Measurements from ENCODE around the gene CBFA2T3.

CBFA2T3 gene

DNA sequence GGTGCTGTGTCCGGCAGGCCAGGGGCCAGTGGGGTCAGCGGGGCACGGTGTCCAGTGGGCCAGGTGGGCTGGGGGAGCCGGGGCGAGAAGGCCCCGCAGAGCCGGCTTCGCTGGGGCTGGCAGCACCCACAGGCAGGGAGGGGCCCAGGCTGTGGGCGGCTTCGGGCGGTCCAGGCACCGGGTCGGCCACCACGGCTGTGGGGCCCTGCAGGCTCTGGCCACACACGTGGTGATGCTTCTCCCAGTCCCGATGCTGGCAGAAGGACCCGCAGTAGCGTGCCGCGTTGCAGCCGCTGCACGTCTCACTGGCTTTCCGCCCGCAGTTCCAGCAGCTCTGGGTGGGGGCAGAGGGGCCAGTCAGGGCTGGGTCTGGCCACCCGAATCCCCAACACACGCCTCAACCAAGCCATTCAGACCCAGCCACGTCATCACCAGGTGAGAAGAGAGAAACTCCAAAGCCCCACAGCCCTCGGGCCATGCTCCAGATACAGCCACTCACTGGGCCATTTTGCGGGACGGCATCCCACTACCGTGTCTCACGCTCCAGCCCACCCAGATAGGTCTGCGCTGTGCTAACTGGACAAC is 100.0 kb downstream of the CBFA2T3 start:
- no peak for DNase-seq (ENCODE audit: low read depth in 2 of 2)

DNA sequence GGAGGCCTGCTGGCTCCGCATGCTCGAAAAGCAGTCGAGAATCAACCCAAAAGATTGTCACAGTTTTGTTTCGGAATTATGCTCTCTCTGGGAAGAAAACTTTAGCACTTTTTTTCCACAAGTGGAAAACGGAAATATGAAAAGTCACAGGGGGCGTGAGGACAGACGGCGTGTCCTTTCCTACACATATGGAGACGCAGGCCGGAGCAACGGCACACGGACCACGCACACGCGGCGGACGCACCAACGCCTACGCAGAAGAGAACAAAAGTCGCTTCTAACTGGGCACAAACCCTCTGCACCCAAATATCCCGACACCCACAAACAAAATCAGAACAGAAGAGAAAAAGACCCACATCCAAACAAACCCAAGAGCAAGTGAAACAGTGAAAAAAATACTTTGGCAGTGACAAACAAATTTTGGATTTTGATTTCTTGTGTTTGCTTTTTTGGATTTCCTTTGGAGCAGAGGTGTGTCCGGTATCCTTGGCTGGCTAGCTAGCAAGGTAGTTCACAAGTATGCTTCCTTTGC is 101.2 kb downstream of the CBFA2T3 start:
- DNase-seq (ENCODE audit: low read depth in 2 of 2) = no peak

DNA sequence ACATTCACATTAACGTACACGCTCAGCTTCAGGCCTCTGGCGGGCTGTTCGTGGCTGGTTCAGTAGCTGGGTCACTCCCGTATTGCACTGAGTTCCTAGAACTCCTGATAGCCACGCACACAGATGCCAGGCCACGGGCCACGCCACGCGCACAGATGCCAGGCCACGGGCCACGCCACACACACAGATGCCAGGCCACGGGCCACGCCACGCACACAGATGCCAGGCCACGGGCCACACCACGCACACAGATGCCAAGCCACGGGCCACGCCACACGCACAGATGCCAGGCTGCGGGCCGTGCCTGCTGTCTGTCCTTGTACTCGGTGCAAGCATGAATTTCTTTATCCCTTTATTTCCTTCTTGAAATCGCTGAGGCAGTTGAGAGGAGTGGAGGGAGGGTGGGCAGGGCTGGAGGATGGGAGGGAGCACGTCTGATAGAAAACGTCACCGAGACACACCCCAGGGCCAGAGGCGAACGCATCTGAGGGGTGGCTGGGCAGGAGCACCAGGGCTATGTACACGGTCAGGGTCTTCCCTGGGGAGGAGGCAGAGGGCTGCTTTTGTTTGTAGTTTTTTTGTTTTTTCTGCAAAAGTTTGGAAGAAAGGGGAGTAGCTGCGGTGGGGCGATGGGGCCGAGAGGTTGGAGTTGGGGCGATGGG is 101.9 kb downstream of the CBFA2T3 start:
- DNase-seq (ENCODE audit: low read depth in 2 of 2) = no peak

DNA sequence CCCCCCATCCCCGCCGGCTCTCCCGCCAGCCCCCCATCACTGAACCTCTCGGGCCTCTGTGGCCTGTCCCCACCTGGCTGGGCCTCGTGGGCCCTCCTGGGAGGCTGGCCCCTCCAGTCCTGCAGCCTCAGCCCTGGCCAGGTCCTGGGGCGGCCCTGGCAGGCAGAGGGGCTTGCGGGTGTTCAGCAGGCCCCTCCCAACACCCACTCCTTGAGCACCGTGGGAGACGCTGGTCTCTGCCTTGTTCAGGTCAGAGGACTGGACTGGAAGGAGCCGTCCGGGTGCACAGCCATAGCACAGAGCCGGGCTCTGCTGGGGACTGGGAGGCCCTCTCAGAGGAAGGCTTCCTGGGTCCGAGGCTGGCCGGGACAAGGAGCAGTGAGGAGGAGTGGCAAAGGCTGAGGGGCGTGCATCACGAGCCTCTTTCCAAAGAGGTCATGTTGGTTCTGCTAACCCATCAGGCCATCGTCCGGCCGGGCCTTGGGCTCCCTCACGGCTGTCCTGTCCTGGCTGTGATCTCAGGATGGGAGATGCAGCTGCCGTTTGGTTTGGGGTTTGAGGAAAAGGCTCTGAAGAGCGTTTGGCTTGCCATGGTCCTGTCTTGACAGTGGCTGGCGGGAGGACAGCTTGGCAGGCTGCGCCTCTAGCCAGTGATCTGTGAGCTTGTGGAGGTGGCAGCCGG is 104.2 kb downstream of the CBFA2T3 start:
- DNase-seq (ENCODE audit: low read depth in 2 of 2) = no peak

DNA sequence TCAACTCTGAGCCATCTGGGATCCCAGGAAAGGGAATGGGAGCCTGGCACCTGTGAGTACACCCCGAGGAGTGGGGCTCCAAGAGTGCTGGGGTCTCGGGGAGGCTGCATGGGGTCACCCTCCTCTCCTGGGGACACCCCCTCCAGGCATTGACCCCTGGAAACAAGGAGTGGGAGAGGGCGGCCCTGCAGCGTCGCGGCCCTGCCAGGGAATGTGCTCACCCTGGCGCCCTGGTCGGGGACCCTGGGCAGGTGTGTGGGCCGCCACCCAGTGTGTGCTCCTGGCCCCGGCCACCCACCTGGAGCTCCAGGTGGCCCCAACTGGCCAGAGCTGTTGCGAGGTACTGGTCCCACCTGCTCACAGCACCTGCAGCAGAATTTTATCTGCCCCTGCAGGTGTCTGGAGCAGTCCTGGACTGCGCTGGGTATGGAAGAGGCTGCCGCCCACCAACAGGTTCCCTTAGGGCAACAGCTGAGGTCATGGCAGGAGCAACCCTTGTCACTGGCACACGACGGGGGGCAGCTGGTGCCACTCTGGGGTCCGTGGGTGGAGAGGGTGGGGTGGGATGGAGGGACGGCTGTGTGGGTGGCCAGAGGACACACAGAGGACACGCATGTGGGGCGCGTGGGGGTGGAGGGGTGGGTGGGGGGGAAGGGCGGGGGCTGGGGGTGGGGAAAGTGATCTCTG is 105.1 kb downstream of the CBFA2T3 start:
- no peak for DNase-seq (ENCODE audit: low read depth in 2 of 2)

DNA sequence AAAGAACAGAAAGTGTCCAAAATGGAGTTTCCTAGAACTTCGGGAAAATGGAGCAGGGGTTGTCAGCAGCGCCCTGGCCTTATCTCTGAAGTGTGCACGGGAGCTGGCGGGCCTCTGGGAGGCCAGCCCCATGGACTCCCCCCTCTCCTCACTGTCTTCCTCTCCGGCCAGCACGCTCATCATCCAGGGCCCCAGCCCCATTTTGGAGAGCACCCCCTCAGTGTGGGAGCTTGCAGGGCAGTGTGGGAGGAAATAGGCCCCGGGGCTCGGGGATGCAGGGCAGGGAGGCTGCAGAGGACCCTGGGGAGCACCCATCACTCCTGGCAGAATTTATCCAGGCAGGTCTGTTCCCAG is 105.7 kb downstream of the CBFA2T3 start:
- no peak for DNase-seq (ENCODE audit: low read depth in 2 of 2)

DNA sequence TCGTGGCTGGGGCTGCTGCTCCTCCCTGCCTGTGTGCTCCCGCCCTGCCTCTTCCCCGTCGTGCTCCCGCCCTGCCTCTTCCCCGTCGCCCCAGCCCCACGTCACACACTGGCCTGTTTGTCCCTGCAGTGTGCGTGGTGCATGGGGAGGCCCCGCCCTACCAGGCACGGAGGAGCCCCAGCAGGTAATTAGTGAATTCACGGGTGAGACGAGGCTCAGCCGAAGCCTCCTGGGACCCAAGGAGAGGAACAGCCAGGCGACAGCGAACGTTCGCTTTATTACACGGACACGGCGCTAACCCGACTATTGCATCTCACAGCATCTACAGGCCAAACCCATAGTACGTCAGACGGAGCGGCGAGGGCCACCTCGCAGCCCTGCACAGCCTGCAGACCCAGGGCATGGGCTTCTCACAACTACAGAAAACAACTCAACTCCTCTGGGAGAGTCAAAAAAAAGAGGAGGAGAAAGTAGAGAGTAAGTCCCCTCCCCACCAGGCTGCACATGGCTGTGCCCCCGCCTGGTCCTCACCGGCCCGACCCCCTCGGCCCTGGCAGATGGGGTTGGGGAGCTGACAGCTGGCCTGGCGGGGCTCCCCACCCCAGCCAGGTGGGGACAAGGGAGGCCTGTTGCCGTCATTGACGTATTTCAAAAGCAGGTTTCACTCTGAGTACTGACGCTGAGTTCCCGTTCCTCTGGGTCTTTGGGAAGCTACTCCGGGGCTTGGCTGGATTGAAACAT is 106.2 kb downstream of the CBFA2T3 start:
- no peak for DNase-seq (ENCODE audit: low read depth in 2 of 2)

DNA sequence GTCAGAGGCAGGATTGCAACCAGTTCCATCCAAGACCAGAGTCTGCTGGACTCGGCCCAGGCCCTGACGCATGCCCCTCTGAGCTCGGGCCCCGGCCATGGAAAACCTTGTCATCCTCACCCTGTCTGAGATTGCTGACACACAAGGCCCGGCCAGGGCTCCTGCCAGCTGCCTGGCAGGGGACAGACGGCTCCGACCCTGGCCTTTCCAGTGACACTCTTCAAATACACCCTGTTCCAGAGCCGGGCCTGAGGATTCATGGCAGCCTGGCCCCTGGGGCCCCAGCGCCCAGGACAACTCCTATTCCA is 107.4 kb downstream of the CBFA2T3 start:
- no peak for DNase-seq (ENCODE audit: low read depth in 2 of 2)

DNA sequence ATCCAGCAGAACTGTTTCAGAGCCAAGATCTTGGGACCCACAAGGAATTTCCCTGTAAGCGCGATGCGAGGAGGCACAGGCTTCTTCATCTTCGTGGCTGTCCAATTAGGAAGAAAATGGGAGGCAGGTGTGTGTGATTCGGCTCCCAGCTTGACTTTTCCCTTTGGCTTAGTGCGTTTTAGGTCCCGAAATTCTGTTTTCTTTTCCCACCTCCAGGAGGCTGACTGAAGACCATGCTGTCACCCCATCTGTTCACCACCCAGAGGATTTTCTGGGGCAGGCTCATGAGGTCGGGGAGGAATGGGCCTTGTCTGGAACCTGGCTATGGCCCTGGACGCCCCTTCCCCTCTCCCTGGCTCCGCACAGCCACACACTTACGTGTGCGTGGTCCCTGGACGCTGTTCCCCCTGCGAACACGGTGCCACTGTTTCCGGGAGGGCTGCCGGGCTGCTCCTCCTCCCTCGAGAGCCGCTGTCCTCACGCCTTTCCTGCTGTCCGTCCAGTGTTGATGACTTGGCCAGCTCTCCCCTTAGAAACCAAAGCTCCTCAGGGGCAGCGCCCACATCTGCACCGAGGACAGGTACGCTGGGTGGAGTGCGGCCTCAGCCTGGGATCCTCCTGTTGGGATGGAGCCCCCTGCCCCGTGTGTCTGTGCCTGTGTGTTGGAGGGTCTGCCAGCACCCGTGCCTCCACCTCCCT is 107.9 kb downstream of the CBFA2T3 start:
- DNase-seq (ENCODE audit: low read depth in 2 of 2) = no peak

DNA sequence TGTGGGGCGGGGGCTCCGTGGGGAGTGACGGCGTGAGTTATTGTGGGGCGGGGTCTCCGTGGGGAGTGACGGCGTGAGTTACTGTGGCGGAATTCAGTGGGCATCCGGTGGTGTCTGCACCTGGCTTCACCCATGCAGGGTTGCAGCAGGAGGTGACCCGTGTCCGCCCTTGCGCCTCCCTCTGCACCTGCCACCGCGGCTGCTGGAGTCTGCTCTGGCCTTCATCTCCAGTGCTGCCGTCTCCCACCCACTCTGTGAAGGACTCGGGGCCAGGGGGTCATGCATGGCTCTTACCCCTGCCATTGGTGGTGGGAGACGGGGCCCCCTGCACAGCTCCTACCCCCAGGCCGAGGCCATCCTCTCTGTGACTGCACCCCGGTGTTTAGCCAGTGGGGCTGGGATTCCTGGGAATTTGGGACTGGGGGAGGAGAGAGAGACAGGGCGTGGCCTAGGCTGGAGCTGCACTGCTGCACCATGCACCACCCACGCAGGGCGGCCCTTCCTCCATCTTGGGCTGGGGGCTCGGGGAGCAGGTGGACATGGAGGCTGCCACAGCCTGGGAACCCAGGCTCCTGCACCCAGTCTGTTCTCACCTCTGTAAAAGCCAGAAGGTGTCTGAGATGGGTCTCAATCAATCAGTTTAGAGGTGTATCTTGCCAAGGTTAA is 109.3 kb downstream of the CBFA2T3 start:
- no peak for DNase-seq (ENCODE audit: low read depth in 2 of 2)

DNA sequence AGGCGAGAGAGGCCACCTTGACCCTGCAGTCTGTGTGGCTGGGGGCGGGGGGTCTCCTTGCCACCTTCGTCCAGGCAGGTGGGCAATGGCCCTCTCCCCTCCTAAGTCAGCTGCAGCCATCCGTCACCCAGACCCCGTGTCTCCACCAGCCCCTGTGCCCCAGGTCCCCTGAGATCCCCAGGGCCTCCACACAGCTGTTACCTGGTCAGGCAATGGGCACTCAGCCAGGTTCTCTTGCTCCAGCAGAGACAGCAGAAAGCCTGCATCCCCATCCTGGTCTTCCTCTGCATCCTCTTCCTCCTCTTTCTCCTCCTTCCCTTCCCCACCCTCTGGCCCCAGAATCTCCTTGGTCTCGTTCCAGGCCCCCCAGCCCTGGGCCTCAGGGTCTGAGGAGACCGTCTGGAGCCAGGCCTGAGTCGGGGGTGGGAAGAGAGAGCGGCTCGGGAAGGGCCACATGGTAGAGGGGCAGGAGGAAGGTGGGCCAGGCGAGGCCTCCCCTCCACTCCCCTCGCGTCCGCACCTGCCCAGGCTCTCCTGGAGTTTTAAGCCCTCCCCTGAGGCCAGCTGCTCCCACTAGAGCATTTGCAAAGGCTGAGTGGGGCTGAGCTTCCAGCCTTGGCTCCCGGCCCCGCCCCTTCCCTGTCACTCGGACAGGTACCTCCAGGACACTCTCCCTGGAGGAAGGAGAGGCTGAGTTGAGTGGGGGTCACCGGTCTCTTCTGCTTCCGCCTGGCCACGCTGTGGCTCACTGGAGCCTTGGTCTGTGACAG is 110.7 kb downstream of the CBFA2T3 start, which contains the start of gene PABPN1L:
Gene PABPN1L (minus strand): TSS at position 510 of the 770 bp plus-strand sequence. CDS start 54 bp downstream, at position 456.
- DNase-seq (ENCODE audit: low read depth in 2 of 2) = no peak

DNA sequence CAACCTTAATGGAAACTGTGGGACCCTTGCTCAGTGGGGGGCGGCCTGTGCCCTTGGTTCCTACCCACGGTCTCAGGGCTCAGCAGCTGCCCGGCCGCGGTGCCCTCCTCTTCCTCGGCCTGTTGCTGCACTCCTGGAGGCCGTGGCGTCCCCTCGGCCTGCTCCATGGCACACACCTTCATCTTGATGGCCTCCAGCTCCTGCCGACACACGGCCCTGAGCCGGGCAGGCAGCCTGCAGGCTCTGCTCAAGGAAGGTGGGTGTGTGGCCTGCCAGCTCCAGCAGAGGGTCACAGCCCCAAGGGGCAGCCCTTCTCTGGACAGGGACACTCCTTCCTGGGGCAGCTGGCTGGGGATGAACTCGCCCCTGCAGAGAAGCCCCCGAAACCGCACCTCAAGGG is 111.3 kb downstream of the CBFA2T3 start:
- no peak for DNase-seq (ENCODE audit: low read depth in 2 of 2)

DNA sequence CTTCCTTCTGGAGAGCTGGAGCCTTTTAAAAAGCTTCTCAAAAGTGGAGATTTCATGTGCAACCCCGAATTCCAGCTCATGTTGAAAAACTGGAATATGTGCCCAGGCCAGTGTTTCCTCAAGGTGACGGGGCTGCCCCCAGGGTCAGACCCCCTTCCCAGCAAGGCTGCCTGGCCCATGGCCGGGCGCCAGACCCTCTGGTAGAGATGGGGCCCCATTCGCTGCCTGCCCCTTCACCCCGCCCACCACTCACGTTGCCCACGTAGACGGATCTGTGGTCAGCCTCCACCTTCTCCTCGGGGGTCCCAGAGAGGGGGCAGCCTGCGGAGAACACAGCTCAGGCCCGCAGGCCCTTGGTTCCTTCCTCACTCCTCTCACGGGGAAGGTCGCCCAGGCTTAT is 111.7 kb downstream of the CBFA2T3 start:
- no peak for DNase-seq (ENCODE audit: low read depth in 2 of 2)

DNA sequence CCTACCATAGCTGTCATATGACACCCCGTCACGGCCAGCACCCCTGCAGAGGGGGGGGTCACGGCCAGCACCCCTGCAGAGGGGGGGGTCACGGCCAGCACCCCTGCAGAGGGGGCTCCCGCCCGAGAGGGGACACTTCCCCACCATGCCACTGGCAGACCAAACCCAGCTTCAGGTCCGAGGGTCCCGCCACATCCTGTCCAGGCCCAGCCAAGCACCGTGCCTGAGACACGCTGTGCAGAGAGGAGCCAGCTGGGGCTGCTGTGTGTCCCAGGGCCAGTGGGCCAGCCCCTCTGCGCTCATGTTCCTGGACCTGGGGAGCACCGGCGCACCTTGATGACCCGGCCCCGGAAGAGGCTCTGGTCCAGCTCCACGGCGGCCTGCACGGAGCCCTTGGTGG is 112.5 kb downstream of the CBFA2T3 start:
- DNase-seq (ENCODE audit: low read depth in 2 of 2) = no peak

DNA sequence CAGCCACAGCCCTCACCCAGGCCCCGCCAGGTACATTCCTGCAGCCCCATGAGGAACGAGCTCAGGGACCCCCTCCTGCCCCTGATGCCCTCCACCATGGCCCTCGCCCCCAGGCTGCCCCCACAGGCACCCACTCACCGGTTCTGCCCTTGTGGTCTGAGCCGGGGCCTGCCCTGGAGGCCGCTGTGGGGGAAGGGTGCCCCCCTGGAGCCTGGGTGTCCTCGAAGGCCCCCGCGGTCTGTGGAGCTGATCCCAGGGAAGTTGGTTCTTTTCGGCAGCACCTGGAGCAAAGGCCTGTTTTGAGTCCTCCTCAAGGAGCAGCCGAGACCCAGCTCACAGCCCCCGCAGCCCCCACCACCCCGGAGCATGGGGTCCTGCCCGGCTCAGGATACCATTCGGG is 112.9 kb downstream of the CBFA2T3 start:
- DNase-seq (ENCODE audit: low read depth in 2 of 2) = no peak

DNA sequence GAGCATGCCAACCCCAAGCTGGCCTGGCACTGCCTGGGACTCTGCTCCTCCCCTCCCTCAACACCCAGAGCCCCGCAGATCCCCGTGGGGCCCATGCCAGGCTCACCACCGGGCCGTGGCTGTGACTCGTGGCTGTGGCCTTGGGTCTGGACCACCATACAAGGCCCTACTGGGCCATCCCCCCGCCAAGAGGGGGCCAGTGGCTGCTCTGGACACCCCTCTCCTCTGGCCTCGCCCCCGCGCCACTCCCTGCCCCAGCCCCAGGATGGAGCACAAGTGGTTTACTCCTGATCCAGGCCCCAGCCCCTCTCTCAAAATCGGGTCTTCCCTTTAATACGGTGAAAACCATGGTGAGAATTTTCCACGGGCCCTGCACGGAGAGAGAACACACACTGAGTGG is 113.6 kb downstream of the CBFA2T3 start:
- no peak for DNase-seq (ENCODE audit: low read depth in 2 of 2)

DNA sequence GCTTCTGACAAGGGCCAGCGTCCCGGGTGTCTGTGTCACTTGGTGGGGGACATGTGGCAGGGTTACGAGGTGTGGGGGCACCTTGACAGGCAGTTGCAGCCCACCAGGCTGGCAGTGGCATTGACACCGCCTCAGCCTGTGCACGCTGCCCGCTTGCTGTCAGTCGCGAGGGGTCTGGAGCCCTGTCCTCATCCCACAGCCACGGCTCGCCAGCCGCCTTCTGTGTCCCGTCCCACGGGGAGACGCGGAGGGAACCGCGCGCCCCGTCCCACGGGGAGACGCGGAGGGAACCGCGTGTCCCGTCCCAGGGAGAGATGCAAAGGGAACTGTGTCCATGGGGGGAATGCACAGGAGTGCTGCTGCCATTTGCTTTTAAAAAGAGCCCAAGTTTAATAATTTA is 114.0 kb downstream of the CBFA2T3 start:
- DNase-seq (ENCODE audit: low read depth in 2 of 2) = no peak

DNA sequence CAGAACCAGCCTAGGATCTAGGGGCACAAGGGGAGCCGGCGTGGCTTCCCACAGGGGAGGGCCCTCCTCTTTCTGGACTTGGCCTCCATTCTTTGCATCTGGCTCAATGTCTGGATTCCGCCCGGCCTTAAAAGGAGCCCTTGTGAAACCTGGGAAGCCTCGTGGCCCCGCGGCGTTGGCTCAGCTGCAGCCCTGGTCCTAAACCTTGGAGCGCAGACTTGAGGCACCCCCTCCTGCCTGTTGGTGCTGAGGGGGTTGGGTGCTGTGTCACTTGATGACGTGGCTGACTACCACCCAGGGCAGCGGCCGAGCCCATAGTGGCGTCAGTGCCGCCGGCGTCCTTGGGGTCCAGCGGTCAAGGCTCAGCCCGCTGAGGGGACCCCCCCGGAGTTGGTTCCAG is 115.6 kb downstream of the CBFA2T3 start:
- no peak for DNase-seq (ENCODE audit: low read depth in 2 of 2)

DNA sequence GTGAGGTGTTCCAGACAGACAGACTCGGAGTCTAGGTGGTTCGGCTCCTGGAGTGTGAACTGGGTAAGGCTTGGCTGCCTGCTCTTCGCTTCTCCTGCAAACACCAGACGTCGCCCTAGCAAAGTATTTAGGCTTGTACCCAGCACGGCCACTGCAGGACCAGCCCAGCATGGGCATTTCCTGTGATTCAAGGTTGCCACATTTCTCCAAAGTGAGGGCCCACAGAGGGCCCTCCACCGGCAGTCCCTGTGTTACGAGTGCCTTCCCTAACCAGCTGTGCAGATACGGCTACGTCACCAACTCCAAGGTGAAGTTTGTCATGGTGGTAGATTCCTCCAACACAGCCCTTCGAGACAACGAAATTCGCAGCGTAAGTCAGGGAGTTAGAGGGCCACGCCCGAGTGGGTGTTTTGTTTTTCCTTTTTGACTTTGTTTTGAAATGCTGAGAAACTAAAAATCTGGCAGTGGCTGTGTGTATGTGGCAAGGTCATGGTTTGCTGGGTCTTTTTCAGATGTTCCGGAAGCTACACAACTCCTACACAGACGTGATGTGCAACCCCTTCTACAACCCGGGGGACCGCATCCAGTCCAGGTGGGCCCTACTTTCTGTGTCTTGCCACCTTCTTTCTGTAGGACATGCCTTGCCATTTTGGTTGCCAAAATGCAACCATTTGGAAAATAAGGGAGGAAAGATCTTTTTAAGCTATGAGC is 117.5 kb downstream of the CBFA2T3 start:
- DNase-seq (ENCODE audit: low read depth in 2 of 2) = no peak

All from activated CD8-positive, alpha-beta memory T cell treated with anti-CD3 and anti-CD28 coated beads for 4 hours (primary cell).